Right renal pelvis (tissue), 4 donors: ENCODE data around the gene HAP1. TPM values are rescaled to one million over a fixed set of nuclear protein-coding genes. Genes with fewer than 3 reads are reported as not detected.
"Not testable (repeated sequence)": the region's sequence is repeated elsewhere in the genome, so short reads cannot be mapped to it uniquely, and the experiment has no call there.

Experiments used
- DNase-seq, 4 donors: peaks; one replicate each; pipeline ENCODE4 v3.0.0-alpha.2; 2013; ENCODE audit warnings: low read depth in 4 of 4, low spot score in 3 of 4, missing footprints in 1 of 4
- polyA plus RNA-seq, 4 donors: library from polyadenylated mRNA; unstranded; fragments of 120-200 nt; gene quantifications; one replicate each; pipeline ENCODE4 v1.2.1, GENCODE V29; 2013; ENCODE audit not compliant: insufficient read length in 4 of 4

The HAP1 gene
- polyA plus RNA-seq, 4 donors, result 0.86 to 1.1 (median 0.94) TPM

GRCh38 chr17:41692722-41693521 is 41.5 kb downstream of the HAP1 start:
- no peak for DNase-seq

DNA sequence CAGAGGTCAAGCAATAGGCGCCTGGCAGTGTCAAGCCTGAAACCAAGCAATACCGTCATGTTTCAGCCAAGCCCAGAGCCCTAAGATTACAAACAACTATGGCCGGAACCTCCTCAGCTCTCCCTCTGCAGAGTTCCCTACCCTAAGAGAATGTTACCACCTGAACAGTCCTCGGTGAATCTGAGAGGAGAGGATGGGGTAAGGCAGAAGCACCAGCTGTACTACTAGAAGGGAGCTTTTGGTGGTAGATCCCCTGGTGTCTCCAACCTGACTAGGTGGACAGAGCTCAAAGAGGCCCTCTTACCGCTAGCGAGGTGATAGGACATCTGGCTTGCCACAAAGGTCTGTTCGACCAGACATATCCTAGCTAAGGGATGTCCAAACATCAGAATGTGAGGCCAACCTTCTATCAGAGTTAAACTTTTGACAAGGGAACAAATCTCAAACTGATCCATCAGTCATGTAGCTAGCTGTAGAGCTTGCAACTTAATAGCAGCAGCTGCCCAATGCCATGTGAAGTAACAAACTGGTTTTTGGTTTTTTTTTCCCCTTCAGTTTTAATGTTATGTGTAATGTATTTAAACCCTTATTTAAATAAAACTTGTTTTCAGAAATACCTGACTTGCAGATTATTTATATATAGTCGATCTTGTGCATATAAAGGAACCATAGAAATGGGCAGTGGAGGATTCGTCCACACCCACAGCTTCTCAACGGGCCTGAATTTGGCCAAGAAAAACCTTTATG is 43.2 kb downstream of the HAP1 start:
- no peak for DNase-seq

GRCh38 chr17:41690497-41690896 is 43.9 kb downstream of the HAP1 start:
- no peak for DNase-seq

GRCh38 chr17:41689497-41690299 is 44.7 kb downstream of the HAP1 start:
- DNase-seq, result no peak

- peak; percentile 99 for DNase-seq
Measured at GRCh38 chr17:41688641-41689496, 45.6 kb downstream of the HAP1 start, which contains the start of gene EIF1. Gene EIF1, plus strand, starts transcription at chr17:41688885. Its CDS starts 154 bp downstream, at chr17:41689039.

- DNase-seq, result no peak
Measured at GRCh38 chr17:41687828-41688640, 46.4 kb downstream of the HAP1 start.

DNA sequence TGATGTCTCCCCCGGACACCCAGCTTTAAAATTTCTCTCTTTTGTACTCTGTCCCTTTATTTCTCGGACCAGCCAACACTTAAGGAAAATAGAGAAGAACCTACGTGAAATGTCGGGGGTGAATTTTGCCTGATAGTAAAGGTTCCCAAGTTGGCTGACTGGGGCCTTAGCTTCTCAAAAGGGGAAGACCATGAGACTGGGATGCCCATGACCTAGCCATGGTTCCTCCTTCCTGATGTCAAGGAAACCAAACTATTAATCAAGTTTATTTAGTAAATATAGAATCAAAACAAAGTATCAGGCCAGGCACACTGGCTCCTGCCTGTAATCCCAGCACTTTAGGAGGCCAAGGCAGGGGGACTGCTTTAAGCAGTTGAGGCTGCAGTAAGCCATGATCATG is 48.2 kb downstream of the HAP1 start:
- no peak for DNase-seq

DNA sequence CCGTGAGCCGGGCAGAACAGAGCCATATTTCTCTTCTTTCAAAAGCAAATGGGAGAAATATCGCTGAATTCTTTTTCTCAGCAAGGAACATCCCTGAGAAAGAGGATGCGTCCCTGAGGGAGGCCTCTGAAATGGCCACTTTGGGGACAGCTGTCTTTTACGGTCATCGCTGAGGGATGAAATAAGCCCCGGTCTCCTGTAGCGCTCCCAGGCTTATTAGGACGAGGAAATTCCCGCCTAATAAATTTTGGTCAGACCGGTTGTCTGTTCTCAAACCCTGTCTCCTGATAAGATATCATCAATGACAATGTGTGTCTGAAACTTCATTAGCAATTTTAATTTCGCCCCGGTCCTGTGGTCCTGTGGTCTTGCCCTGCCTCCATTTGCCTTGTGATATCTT is 48.7 kb downstream of the HAP1 start:
- DNase-seq, result not testable (repeated sequence)

- DNase-seq, result no peak
Measured at GRCh38 chr17:41684035-41684434, 50.4 kb downstream of the HAP1 start.

- no peak for DNase-seq
Measured at GRCh38 chr17:41683441-41684007, 50.9 kb downstream of the HAP1 start.

GRCh38 chr17:41682631-41683030 is 51.8 kb downstream of the HAP1 start:
- DNase-seq, result no peak

GRCh38 chr17:41681776-41682175 is 52.7 kb downstream of the HAP1 start:
- no peak for DNase-seq

DNA sequence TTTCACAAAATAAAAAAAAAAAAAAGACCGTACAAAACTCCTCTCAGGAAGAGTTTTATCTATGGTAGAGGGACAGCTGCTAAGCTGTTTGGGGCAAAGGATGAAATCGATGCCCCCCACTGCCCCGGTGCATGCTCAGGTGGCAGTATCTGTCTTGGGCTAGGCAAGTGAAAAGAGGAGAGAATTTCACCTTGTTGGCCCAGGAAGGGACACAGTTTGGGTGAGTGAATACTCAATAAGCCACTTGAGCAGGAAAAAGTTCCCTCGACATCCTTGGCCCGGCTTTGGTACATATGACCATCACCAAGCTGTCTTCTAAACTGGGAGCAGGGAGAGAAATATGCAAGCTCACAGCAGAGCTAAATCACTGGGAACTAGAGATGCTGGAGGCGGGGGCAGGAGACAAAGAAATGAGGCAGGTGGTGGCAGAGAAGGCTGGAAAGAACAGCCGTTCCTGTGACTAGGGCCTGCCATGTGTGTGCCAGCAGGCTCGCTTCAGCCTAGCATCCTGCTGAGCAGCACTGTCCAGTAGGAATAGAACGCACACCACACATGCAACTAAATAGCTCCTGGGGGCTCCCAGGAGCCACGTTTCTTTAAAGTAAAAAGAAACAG is 53.9 kb downstream of the HAP1 start:
- no peak for DNase-seq

DNA sequence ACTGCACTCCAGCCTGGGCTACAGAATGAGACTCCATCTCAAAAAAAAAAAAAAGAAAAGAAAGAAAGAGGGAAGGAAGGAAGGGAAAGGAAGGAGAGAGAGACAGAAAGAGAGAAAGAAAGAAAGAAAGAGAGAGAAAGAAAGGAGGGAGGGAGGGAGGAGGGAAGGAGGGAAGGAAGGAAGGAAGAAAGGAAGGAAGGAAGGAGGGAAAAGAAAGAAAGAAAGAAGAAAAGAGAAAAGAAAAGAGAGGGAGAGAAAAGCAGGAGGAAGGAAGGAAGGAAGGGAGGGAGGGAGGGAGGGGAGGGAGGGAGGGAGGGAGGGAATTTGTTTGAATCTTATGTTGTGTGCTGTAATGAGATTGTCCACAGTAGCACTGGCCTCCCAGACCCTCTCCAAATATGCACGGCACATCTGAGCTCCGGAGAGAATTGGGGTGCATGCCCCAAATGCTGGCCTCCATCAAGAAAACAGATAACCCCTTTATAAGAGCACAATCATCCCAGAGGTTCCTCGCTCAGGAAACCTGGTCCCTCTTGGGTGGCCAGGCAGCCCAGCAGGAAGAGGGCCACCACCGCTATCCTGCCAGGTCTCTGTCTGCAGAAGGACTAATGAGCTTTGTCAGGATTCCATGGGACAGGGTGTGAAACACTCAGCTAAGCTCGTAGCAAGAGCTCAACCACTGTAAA is 54.6 kb downstream of the HAP1 start:
- no peak for DNase-seq

GRCh38 chr17:41678907-41679739 is 55.3 kb downstream of the HAP1 start:
- no peak for DNase-seq

DNA sequence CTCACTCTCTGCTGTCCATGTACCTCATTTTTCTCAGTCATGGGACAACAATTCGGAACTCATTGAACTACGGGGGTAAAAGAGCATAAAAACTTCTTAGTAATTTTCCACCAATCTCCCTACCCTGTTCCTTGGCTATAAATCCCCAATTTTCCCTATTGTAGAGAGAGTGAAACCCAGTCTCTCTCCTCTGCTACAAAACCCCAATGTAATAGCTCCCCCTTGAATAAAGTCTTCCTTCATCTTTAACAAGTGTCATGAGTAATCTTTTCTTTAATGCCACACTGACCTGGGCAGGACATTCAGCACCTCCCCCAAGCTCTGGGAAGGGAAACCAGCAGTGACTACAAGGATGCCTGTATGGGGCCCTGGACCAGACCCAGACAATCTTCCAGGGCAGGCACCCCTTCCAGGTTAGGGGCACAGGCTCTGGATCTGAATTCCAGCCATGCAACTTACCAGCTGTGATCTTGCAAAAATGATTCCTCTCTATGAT is 56.0 kb downstream of the HAP1 start:
- no peak for DNase-seq

GRCh38 chr17:41676058-41676419 is 58.4 kb downstream of the HAP1 start:
- no peak for DNase-seq
